ENCODE data around the gene CCDC92B.

- TF ChIP-seq POLR2A (IDR thresholded peaks at IDR 0.05; ENCODE audit: low read length) (no peak), GATA1 (IDR thresholded peaks at IDR 0.05; ENCODE audit: low read depth, low read length) (no peak)
Observed at GRCh38 chr17:2700030-2700490, 49.4 kb downstream of the CCDC92B start.

Data from erythroblast (primary cell).